CD14-positive monocyte (primary cell): Measurements from ENCODE around the gene ELF5. TPM values are rescaled to one million over a fixed set of nuclear protein-coding genes. Genes with fewer than 3 reads are reported as not detected.

Source experiments
- DNase-seq, 3 donors: peaks; one replicate each; pipeline ENCODE4 v3.0.0-alpha.2; 2011 to 2022
- H2AFZ ChIP-seq: 2 replicates; pipeline ENCODE4 v1.6.0; 2012; ENCODE audit warnings: mild to moderate bottlenecking, low read depth, low read length, inconsistent platforms; ENCODE audit not compliant: insufficient read depth, poor library complexity, severe bottlenecking
- H3K27ac ChIP-seq, 2 donors: 1 replicate in 1 of 2; 2 replicates in 1 of 2; pipeline ENCODE4 v1.5.1; 2012 to 2013; ENCODE audit warnings: low read length in 2 of 2, control low read depth in 1 of 2, inconsistent platforms in 1 of 2, low read depth in 1 of 2, mild to moderate bottlenecking in 1 of 2
- H3K27me3 ChIP-seq, 2 donors: one replicate each; pipeline versions ENCODE4 v1.6.0 to v1.6.1; 2011 to 2013; ENCODE audit warnings: low read length in 2 of 2; ENCODE audit not compliant: control insufficient read depth in 2 of 2, insufficient read depth in 2 of 2
- H3K36me3 ChIP-seq, 2 donors: replicated peaks in 1 of 2; 1 replicate in 1 of 2; 2 replicates in 1 of 2; pipeline versions ENCODE4 v1.5.1 to v1.6.1; 2012 to 2013; ENCODE audit warnings: low read length in 2 of 2, control low read depth in 1 of 2, inconsistent platforms in 1 of 2, mild to moderate bottlenecking in 1 of 2; ENCODE audit not compliant: insufficient read depth in 2 of 2, control insufficient read depth in 1 of 2
- H3K4me1 ChIP-seq, 2 donors: 1 replicate in 1 of 2; 2 replicates in 1 of 2; pipeline versions ENCODE4 v1.5.1 to v1.6.1; 2012 to 2013; ENCODE audit warnings: low read length in 2 of 2, control low read depth in 1 of 2, inconsistent platforms in 1 of 2, mild to moderate bottlenecking in 1 of 2, moderate library complexity in 1 of 2; ENCODE audit not compliant: insufficient read depth in 2 of 2, control insufficient read depth in 1 of 2
- H3K4me2 ChIP-seq: replicated peaks from 2 replicates; pipeline ENCODE3; 2012; ENCODE audit warnings: low read length, moderate library complexity, mild to moderate bottlenecking; ENCODE audit not compliant: poor library complexity, severe bottlenecking; ENCODE audit errors: extremely low read depth
- H3K4me3 ChIP-seq, 3 experiments: fragments of 200-600 bp in 1 of 3; sonication (generic) in 1 of 3; replicated peaks in 1 of 3; 1 replicate in 2 of 3; 2 replicates in 1 of 3; pipeline ENCODE4 v1.5.1; 2011 to 2013; ENCODE audit warnings: low read length in 3 of 3, mild to moderate bottlenecking in 3 of 3, control low read depth in 2 of 3, low read depth in 2 of 3, inconsistent platforms in 1 of 3, moderate library complexity in 1 of 3
- H3K79me2 ChIP-seq: 2 replicates; pipeline ENCODE4 v1.6.0; 2012; ENCODE audit warnings: mild to moderate bottlenecking, control low read depth, inconsistent platforms, low read length, moderate library complexity; ENCODE audit not compliant: insufficient read depth
- H3K9ac ChIP-seq: 2 replicates; pipeline ENCODE4 v1.6.0; 2017; ENCODE audit warnings: low read length, mild to moderate bottlenecking; ENCODE audit not compliant: insufficient read depth, poor library complexity, severe bottlenecking
- H3K9me3 ChIP-seq, 2 donors: replicated peaks in 1 of 2; 1 replicate in 1 of 2; 2 replicates in 1 of 2; pipeline versions ENCODE4 v1.5.1 to v1.6.1; 2012 to 2013; ENCODE audit warnings: low read length in 2 of 2, control low read depth in 1 of 2; ENCODE audit not compliant: control insufficient read depth in 1 of 2, insufficient read depth in 1 of 2
- H4K20me1 ChIP-seq: 2 replicates; pipeline ENCODE4 v1.6.0; 2012; ENCODE audit warnings: mild to moderate bottlenecking, low read length, control low read depth, moderate library complexity; ENCODE audit not compliant: insufficient read depth
- H3K27ac Mint-ChIP-seq, 7 donors: one replicate each; pipeline ENCODE4 v1.8.0; 2020; ENCODE audit warnings: mild to moderate bottlenecking in 7 of 7, mixed read lengths in 7 of 7, moderate library complexity in 6 of 7, inconsistent platforms in 2 of 7
- H3K27me3 Mint-ChIP-seq, 3 donors: one replicate each; pipeline ENCODE4 v1.8.0; 2021 to 2022; ENCODE audit warnings: low read depth in 3 of 3, mild to moderate bottlenecking in 3 of 3, mixed read lengths in 3 of 3, moderate library complexity in 3 of 3, inconsistent platforms in 1 of 3
- H3K36me3 Mint-ChIP-seq, 2 donors: one replicate each; pipeline ENCODE4 v1.8.0; 2020; ENCODE audit warnings: mixed read lengths in 2 of 2, inconsistent platforms in 1 of 2, mild to moderate bottlenecking in 1 of 2
- H3K4me1 Mint-ChIP-seq: one replicate; pipeline ENCODE4 v1.8.0; 2020; ENCODE audit warnings: mild to moderate bottlenecking, mixed read lengths
- H3K4me3 Mint-ChIP-seq, 2 donors: one replicate each; pipeline ENCODE4 v1.8.0; 2020; ENCODE audit warnings: mild to moderate bottlenecking in 2 of 2, mixed read lengths in 2 of 2, moderate library complexity in 1 of 2
- H3K9me3 Mint-ChIP-seq, 7 donors: one replicate each; pipeline ENCODE4 v1.8.0; 2020 to 2022; ENCODE audit warnings: mixed read lengths in 7 of 7, mild to moderate bottlenecking in 6 of 7, moderate library complexity in 6 of 7, inconsistent platforms in 2 of 7
- CTCF ChIP-seq: fragments of 200-600 bp; IDR thresholded peaks from one replicate; pipeline ENCODE4 v1.8.0; 2022; ENCODE audit warnings: antibody characterized with exemption, mild to moderate bottlenecking
- WGBS: methylation state at CpG from one replicate; pipeline ENCODE4 v1.1.5; 2013; ENCODE audit warnings: missing lambda C conversion rate; ENCODE audit not compliant: insufficient coverage; 5-methylcytosine and 5-hydroxymethylcytosine counted together
- intact Hi-C, 2 donors: fragments of 100-400 bp; cut with micrococcal nuclease; formaldehyde crosslinking; loops; one replicate each; pipeline versions ENCODE4 v1.15.0 to v1.15.1; 2023
- polyA plus RNA-seq, 3 donors: library from polyadenylated mRNA; depleted of rRNA in 1 of 3; unstranded in 2 of 3; stranded (reverse) in 1 of 3; fragments of 300-500 nt in 2 of 3; fragments of >200 nt in 1 of 3; fragmentation: Illumina TruSeq in 2 of 3; gene quantifications; 1 replicate in 2 of 3; 2 replicates in 1 of 3; pipeline ENCODE4 v1.2.3, GENCODE V29; 2012 to 2021

Gene ELF5
- polyA plus RNA-seq, 3 donors = 0.27 TPM; not detected in 2

GRCh38 chr11:34460278-34460677 lies 53.3 kb downstream of the ELF5 start:
- Mint-ChIP-seq H3K36me3 (peaks cover 88 to 97% of the 10 kb centered on the region in 2 donors), H3K9me3 (peaks cover 0 to 5% (median 3%) of the 10 kb centered on the region in 7 donors), H3K27ac (no peak overlapping the region), H3K27me3 (no peaks in the 10 kb centered on the region), H3K4me1 (peaks cover 7% of the 10 kb centered on the region), H3K4me3 (no peak overlapping the region)
- Histone ChIP-seq H3K79me2 (peaks cover 66% of the 10 kb centered on the region), H3K9me3 (no peaks in the 10 kb centered on the region), H3K36me3 (peaks cover 96 to 100% of the 10 kb centered on the region in 2 donors), H3K4me1 (peaks cover 0 to 10% of the 10 kb centered on the region in 2 donors), H3K27ac (no peak overlapping the region), H3K4me3 (no peak overlapping the region), H3K4me2 (no peak overlapping the region), H3K27me3 (no peaks in the 10 kb centered on the region), H2AFZ (no peak overlapping the region), H4K20me1 (peaks cover 41% of the 10 kb centered on the region), H3K9ac (no peak overlapping the region)
- no CpG with 5 or more reads among the region's 4 CpGs for WGBS
- no peak for DNase-seq
- TF ChIP-seq CTCF = no peak
- intact Hi-C loops = loop anchor here in 1 of 2 donors (10.0 kb wide), 1 partner anchor 285 kb away; no protein-coding TSS in a partner anchor

GRCh38 chr11:34459507-34460162 lies 54.0 kb downstream of the ELF5 start:
- H2AFZ ChIP-seq = no peak overlapping the region
- no peak overlapping the region for H3K9ac ChIP-seq
- no peak for TF ChIP-seq CTCF
- no peak overlapping the region for H3K4me3 ChIP-seq
- 92% methylated on average over 2 of the region's 3 CpGs for WGBS
- no peaks in the 10 kb centered on the region for H3K27me3 ChIP-seq
- Mint-ChIP-seq H3K4me3 (no peak overlapping the region), H3K27ac (no peak overlapping the region), H3K4me1 (peaks cover 5% of the 10 kb centered on the region), H3K27me3 (no peaks in the 10 kb centered on the region), H3K36me3 (peaks cover 92 to 96% of the 10 kb centered on the region in 2 donors), H3K9me3 (peaks cover 0 to 3% (median 1%) of the 10 kb centered on the region in 7 donors)
- peak overlapping the region in 1 of 2 donors; percentile 24 for H3K27ac ChIP-seq
- H3K36me3 ChIP-seq = peaks cover 96 to 100% of the 10 kb centered on the region in 2 donors
- intact Hi-C loops = loop anchor here (10.0 kb wide), 3 partner anchors 55 to 285 kb away; no protein-coding TSS in a partner anchor
- peaks cover 68% of the 10 kb centered on the region for H3K79me2 ChIP-seq
- peaks cover 38% of the 10 kb centered on the region for H4K20me1 ChIP-seq
- no peak overlapping the region for H3K4me2 ChIP-seq
- no peak for DNase-seq
- peaks cover 0 to 7% of the 10 kb centered on the region in 2 donors for H3K4me1 ChIP-seq
- no peaks in the 10 kb centered on the region for H3K9me3 ChIP-seq
